HG03520 (cell line): Measurements from ENCODE around the gene TPSG1.
"Not testable (repeated sequence)": the region's sequence is repeated elsewhere in the genome, so short reads cannot be mapped to it uniquely, and the experiment has no call there.

Experiments used
- ATAC-seq: cut with Tn5 transposase; IDR thresholded peaks from one replicate; pipeline ENCODE4 v1.9.1; 2021; ENCODE audit warnings: mild to moderate bottlenecking, moderate library complexity; ENCODE audit not compliant: unreplicated experiment

TPSG1 gene

DNA sequence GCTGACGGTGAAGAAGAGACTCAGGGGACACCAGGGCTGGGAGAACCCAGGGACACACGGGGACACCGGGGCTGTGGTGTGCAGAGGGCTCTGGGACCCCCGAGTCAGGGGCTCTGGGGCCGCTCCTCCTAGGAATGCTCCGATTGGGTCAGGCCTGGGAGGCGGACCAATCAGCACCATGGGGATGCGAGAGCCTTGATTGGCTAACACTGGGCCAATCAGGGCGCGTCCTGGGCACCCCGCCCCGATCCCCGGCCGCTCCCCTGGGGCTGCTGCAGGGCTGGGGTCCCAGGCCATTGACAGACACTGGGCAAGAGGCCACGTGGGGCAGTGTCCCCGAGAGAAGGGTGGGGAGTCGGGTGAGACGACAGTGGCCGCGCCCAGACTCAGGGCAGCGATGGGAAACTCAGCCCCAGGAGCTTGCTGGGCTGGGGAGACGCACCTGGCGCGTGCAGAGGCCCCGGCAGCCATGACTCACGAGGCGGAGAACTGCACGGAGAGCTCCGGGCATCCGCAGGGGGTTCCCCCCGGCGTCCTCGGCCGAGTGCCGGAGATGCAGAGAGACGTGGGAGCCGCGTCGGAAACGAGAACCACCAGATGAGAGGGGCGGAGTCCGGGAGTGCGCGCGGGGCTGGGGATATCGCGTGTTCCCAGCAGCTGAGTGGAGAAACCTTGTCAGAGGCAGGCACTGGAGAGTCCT, 7.1 kb upstream of the TPSG1 start:
- ATAC-seq: not testable (repeated sequence)

GRCh38 chr16:1231301-1231700, 6.2 kb upstream of the TPSG1 start:
- not testable (repeated sequence) for ATAC-seq

- ATAC-seq: not testable (repeated sequence)
Measured at GRCh38 chr16:1230471-1231212, 5.6 kb upstream of the TPSG1 start.

DNA sequence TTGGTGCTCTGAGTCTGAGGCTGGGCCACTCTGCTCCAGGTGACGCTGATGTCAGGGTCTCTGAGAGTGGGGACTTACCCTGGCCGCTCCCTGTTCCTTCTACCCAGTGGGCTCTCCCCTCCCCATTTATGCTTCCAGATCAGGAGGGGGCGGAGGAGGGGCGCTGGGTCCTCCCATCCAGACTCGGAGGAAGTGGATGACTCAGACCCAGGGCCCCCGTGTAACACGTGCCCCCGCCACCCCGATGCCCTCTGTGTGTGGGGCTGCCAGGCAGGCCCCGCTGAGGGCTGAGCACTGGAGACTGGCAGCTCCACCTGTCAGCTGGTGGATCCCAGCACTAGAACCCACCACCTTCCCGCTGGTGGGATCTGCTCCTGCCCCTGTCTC, 5.0 kb upstream of the TPSG1 start, which contains the start of gene TPSB2:
TSS of gene TPSB2 (minus strand) at position 101 of the 387 bp plus-strand sequence. CDS start 233 bp downstream, outside the sequence.
- ATAC-seq: not testable (repeated sequence)

GRCh38 chr16:1229476-1229875, 4.4 kb upstream of the TPSG1 start:
- not testable (repeated sequence) for ATAC-seq

DNA sequence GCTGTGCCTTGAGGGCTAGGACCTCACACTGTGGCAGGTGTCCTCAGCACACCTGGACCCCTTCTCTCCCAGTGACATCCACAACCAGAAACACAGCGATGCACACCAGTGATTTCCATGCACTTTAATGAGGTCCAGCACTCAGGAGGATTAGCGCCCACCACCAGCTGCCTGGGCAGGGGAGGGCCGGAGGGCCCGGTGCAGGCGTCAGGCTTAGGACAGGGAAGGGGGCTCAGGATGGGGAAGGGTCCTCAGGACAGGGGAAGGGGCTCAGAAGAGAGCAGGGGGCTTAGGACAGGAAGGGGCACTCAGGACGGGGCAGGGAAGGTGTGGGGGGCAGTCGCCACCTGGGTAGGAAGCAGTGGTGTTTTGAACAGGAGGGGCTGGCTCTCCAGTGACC, 3.2 kb upstream of the TPSG1 start:
- ATAC-seq: not testable (repeated sequence)

GRCh38 chr16:1226692-1227091, 1.6 kb upstream of the TPSG1 start:
- not testable (repeated sequence) for ATAC-seq

- ATAC-seq: not testable (repeated sequence)
Measured at GRCh38 chr16:1225728-1226311, 752 bp upstream of the TPSG1 start.

DNA sequence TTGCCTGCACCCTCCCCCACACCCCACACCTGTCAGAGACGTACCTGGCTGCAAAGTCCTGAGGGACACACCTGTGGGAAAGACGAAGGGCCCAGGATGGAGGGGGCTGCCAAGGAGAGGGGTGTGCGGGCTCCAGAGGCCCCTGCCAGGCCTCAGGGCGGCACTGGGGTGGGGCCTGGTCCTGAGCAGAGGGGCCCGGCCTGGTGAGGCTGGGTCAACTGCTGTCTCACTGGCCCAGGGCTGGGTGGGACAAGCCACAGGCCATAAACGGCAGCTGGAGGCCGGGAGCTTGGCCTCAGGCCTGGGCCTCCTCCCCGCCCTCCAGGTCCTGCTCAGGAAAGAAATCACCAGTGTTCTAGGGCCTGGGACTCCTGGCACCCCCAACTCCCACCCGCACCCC, 510 bp downstream of the TPSG1 start:
- ATAC-seq: no peak

GRCh38 chr16:1223355-1224214, 1.5 kb downstream of the TPSG1 start:
- ATAC-seq: no peak

- no peak for ATAC-seq
Measured at GRCh38 chr16:1222553-1223354, 2.3 kb downstream of the TPSG1 start.

DNA sequence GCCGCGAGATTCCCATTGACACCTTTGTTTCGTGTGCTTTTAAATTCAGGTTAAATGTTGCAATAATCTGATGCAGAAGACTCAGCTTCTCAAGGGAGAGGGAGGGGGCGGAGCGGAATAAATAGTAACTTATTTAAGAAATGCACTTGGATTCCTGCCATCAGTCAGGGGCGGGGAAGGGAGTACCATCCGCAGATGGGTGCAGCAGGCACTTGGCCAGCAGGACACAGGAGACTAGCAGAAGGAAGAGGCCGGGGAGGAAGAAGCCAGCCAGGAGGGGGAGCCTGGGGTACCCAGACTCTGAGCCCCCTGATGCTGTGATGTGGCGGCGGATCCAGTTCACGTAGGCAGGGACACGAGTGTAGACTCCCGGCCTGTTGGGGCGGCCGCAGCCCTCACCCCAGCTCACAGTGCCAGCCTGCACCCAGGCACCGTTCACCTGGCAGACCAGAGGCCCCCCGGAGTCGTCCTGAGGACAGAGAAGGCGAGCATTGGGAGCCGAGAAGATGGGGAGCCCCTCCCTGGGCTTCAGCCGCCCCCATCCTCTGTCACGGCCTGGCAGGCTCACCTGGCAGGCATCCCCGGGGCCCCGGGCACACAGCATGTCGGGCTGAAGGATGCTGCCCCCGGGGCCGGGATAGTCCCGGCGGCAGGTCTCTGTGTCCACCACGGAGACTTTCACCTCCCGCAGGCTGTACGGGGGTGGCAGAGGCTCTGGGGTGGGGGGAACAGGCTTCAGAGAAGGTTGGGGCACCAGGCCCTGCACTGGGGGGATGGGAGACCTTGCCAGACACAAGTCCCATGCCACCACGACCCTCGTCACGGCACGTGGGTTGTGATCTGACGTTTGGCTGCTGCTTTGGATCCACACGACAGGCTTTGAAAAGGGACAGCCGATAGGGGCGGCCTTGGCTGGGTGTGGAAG, 3.2 kb downstream of the TPSG1 start:
- ATAC-seq: no peak

- ATAC-seq: no peak
Measured at GRCh38 chr16:1220841-1221627, 4.0 kb downstream of the TPSG1 start.

GRCh38 chr16:1220098-1220728, 4.9 kb downstream of the TPSG1 start:
- no peak for ATAC-seq

DNA sequence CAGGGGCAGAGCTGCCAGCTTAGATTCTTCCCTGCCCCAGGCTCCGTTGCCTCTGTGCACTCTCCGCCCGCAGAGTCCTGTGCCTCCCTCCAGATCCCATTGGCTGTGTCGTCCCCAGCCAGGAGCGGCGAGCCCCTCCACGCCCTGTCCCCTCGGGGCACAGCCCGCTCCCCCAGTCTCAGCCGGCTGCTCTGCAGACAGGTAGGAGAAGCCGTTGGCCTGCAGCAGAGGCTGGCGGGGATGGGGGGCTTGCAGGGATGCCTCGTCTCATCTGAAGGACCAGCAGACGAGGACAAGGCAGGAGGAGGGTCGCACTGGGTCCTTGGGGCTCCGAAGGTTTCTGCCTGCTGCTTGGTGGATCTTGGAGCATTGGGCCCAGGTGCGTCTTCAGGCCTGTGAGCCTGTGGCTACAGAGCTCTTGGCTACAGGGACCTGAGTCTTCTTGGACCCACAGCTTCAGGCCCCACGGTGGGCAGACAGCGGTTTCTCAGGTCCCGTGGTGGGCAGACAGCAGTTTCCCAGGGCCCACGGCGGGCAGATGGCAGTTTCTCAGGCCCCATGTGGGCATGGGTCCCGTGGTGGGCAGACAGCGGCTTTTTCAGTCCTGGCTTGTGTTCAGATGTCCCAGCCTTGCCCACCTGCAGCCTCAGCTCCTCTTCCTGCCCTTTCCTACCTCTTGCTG, 6.0 kb downstream of the TPSG1 start:
- ATAC-seq: no peak

- ATAC-seq: no peak
Measured at GRCh38 chr16:1218061-1218929, 6.8 kb downstream of the TPSG1 start.
